ENCODE data around the gene SERINC3. TPM values are rescaled to one million over a fixed set of nuclear protein-coding genes. Genes with fewer than 3 reads are reported as not detected.

SERINC3 gene
- total and polyA plus RNA-seq, 2 experiments from 2014 or later = 18.1 to 33.0 TPM

GRCh38 chr20:44536175-44536574 is 14.3 kb upstream of the SERINC3 start:
- no peak overlapping the region for H3K4me3 ChIP-seq
- H3F3A ChIP-seq (replicated peaks; ENCODE audit: low read depth) = peaks cover 4% of the 10 kb centered on the region; the same call in 1 of the 2 replicates
- no peak for TF ChIP-seq EZH2phosphoT487 (IDR thresholded peaks at IDR 0.05; ENCODE audit: unreplicated experiment)
- Mint-ChIP-seq H3K9me3 (no peaks in the 10 kb centered on the region), H3K4me1 (peaks cover 5% of the 10 kb centered on the region), H3K36me3 (ENCODE audit: low read depth) (no peaks in the 10 kb centered on the region), H3K27ac (0 out of 2 replicates have a peak overlapping the region, but pooled peaks have one; percentile 5), H3K27me3 (ENCODE audit: insufficient read depth, low read depth, poor library complexity) (peaks cover 12% of the 10 kb centered on the region), H3K4me3 (no peak overlapping the region)
- no peak overlapping the region for H2AFZ ChIP-seq
- peaks cover 10% of the 10 kb centered on the region for H3K79me2 ChIP-seq (replicated peaks; ENCODE audit: insufficient read depth)
- H3K4me2 ChIP-seq = no peak overlapping the region
- no peak for DNase-seq (ENCODE audit: low spot score)
- 0 out of 2 replicates have a peak, but pooled peaks cover 4% of the 10 kb centered on the region for H3K27me3 ChIP-seq (ENCODE audit: insufficient read depth)
- ATAC-seq = no peak
- peaks cover 8% of the 10 kb centered on the region; the same call in 1 of the 2 replicates for H3K4me1 ChIP-seq (ENCODE audit: insufficient read depth)
- no peaks in the 10 kb centered on the region for H4K20me1 ChIP-seq (replicated peaks; ENCODE audit: insufficient read depth)
- H3K9me2 ChIP-seq (ENCODE audit: insufficient read depth) = no peaks in the 10 kb centered on the region
- H3K27ac ChIP-seq (ENCODE audit: low read depth) = no peak overlapping the region
- H3K36me3 ChIP-seq (ENCODE audit: insufficient read depth) = no peaks in the 10 kb centered on the region

GRCh38 chr20:44533928-44534327 is 12.1 kb upstream of the SERINC3 start:
- Mint-ChIP-seq H3K4me3 (no peak overlapping the region), H3K9me3 (no peaks in the 10 kb centered on the region), H3K27me3 (ENCODE audit: insufficient read depth, low read depth, poor library complexity) (peaks cover 9% of the 10 kb centered on the region), H3K36me3 (ENCODE audit: low read depth) (no peaks in the 10 kb centered on the region), H3K4me1 (no peaks in the 10 kb centered on the region), H3K27ac (no peak overlapping the region)
- Histone ChIP-seq H4K20me1 (replicated peaks; ENCODE audit: insufficient read depth) (no peaks in the 10 kb centered on the region), H3F3A (replicated peaks; ENCODE audit: low read depth) (peaks cover 5% of the 10 kb centered on the region; the same call in 1 of the 2 replicates), H3K27me3 (ENCODE audit: insufficient read depth) (0 out of 2 replicates have a peak, but pooled peaks cover 4% of the 10 kb centered on the region), H3K4me1 (ENCODE audit: insufficient read depth) (peaks cover 11% of the 10 kb centered on the region; the same call in 1 of the 2 replicates), H3K79me2 (replicated peaks; ENCODE audit: insufficient read depth) (peaks cover 10% of the 10 kb centered on the region), H3K36me3 (ENCODE audit: insufficient read depth) (no peaks in the 10 kb centered on the region), H2AFZ (no peak overlapping the region), H3K4me2 (no peak overlapping the region), H3K27ac (ENCODE audit: low read depth) (no peak overlapping the region), H3K9me2 (ENCODE audit: insufficient read depth) (no peaks in the 10 kb centered on the region), H3K4me3 (no peak overlapping the region)
- DNase-seq (ENCODE audit: low spot score) (no peak), ATAC-seq (no peak)
- TF ChIP-seq NANOG (IDR thresholded peaks at IDR 0.05; ENCODE audit: borderline replicate concordance) = no peak
- TF ChIP-seq, protein P1, sequence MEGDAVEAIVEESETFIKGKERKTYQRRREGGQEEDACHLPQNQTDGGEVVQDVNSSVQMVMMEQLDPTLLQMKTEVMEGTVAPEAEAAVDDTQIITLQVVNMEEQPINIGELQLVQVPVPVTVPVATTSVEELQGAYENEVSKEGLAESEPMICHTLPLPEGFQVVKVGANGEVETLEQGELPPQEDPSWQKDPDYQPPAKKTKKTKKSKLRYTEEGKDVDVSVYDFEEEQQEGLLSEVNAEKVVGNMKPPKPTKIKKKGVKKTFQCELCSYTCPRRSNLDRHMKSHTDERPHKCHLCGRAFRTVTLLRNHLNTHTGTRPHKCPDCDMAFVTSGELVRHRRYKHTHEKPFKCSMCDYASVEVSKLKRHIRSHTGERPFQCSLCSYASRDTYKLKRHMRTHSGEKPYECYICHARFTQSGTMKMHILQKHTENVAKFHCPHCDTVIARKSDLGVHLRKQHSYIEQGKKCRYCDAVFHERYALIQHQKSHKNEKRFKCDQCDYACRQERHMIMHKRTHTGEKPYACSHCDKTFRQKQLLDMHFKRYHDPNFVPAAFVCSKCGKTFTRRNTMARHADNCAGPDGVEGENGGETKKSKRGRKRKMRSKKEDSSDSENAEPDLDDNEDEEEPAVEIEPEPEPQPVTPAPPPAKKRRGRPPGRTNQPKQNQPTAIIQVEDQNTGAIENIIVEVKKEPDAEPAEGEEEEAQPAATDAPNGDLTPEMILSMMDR (conservative IDR thresholded peaks at IDR 0.05; ENCODE audit: low read depth in 2 of 2) = no peak
- TF ChIP-seq ZNF331 (CRISPR knock-in tag; IDR thresholded peaks at IDR 0.05; ENCODE audit: low read depth) = no peak
- no peak for TF ChIP-seq CREB1 (CRISPR knock-in tag; IDR thresholded peaks at IDR 0.05; ENCODE audit: low read depth)
- no peak for TF ChIP-seq STAT1 (IDR thresholded peaks at IDR 0.05; ENCODE audit: unreplicated experiment)
- TF ChIP-seq EZH2phosphoT487 (IDR thresholded peaks at IDR 0.05; ENCODE audit: unreplicated experiment) = no peak
- no peak for TF ChIP-seq ETS1 (IDR thresholded peaks at IDR 0.05)
- TF ChIP-seq EZH2 (IDR thresholded peaks at IDR 0.05; ENCODE audit: low read depth, unreplicated experiment) = no peak
- no peak for TF ChIP-seq JUNB (IDR thresholded peaks at IDR 0.05; ENCODE audit: unreplicated experiment)
- TF ChIP-seq REST (IDR thresholded peaks at IDR 0.05; ENCODE audit: unreplicated experiment) = no peak
- no peak for TF ChIP-seq ZNF114 (CRISPR knock-in tag; IDR thresholded peaks at IDR 0.05)
- no peak for TF ChIP-seq POLR2AphosphoS5 (IDR thresholded peaks at IDR 0.05; ENCODE audit: low read depth)

Measured in GM23338 (cell line).